Hepatocyte (in vitro differentiated cells): ENCODE measurements around the gene DCAF11. TPM values are rescaled to one million over a fixed set of nuclear protein-coding genes. Genes with fewer than 3 reads are reported as not detected.

Experiments used
- DNase-seq: peaks from one replicate; pipeline ENCODE4 v3.0.0-alpha.2; 2016; ENCODE audit warnings: low spot score
- H2AFZ ChIP-seq: fragments of 200-600 bp; sonication (generic); 2 replicates; pipeline ENCODE4 v1.6.0; 2016; ENCODE audit warnings: antibody characterized with exemption, mild to moderate bottlenecking
- H3K27ac ChIP-seq: fragments of 200-600 bp; sonication (generic); 2 replicates; pipeline ENCODE4 v1.5.1; 2016; ENCODE audit warnings: mild to moderate bottlenecking
- H3K27me3 ChIP-seq: fragments of 200-600 bp; sonication (generic); 2 replicates; pipeline ENCODE4 v1.6.1; 2016
- H3K36me3 ChIP-seq: fragments of 200-600 bp; sonication (generic); replicated peaks from 2 replicates; pipeline ENCODE4 v1.5.1; 2016; ENCODE audit warnings: low read depth; ENCODE audit not compliant: insufficient read depth
- H3K4me1 ChIP-seq: fragments of 200-600 bp; sonication (generic); 2 replicates; pipeline ENCODE4 v1.5.1; 2016; ENCODE audit warnings: mild to moderate bottlenecking, moderate library complexity; ENCODE audit not compliant: insufficient read depth
- H3K4me2 ChIP-seq: fragments of 200-600 bp; sonication (generic); 2 replicates; pipeline ENCODE4 v1.6.0; 2016
- H3K4me3 ChIP-seq: fragments of 200-600 bp; sonication (generic); 2 replicates; pipeline ENCODE4 v1.5.1; 2016; ENCODE audit warnings: mild to moderate bottlenecking
- H3K79me2 ChIP-seq: fragments of 200-600 bp; sonication (generic); 2 replicates; pipeline ENCODE4 v1.6.0; 2017; ENCODE audit warnings: mild to moderate bottlenecking
- H3K9me2 ChIP-seq: fragments of 200-600 bp; sonication (generic); replicated peaks from 2 replicates; pipeline ENCODE4 v1.6.0; 2017; ENCODE audit warnings: mild to moderate bottlenecking; ENCODE audit not compliant: insufficient read depth
- H3K9me3 ChIP-seq: fragments of 200-600 bp; sonication (generic); 2 replicates; pipeline ENCODE4 v1.5.1; 2016; ENCODE audit warnings: low read depth, mild to moderate bottlenecking
- H4K20me1 ChIP-seq: fragments of 200-600 bp; sonication (generic); 2 replicates; pipeline ENCODE4 v1.6.0; 2016; ENCODE audit warnings: mild to moderate bottlenecking; ENCODE audit not compliant: insufficient read depth, poor library complexity, severe bottlenecking
- EZH2 ChIP-seq: fragments of 200-600 bp; sonication (generic); IDR thresholded peaks from 2 replicates; pipeline ENCODE4 v1.6.1; 2016; ENCODE audit warnings: antibody characterized with exemption, mild to moderate bottlenecking, borderline replicate concordance
- EZH2phosphoT487 ChIP-seq: fragments of 200-600 bp; sonication (generic); IDR thresholded peaks from one replicate; pipeline ENCODE4 v1.6.1; 2018; ENCODE audit warnings: antibody characterized with exemption, mild to moderate bottlenecking, low read depth, moderate library complexity; ENCODE audit not compliant: unreplicated experiment, severe bottlenecking
- WGBS: methylation state at CpG from one replicate; pipeline ENCODE4 v1.1.6; 2016; ENCODE audit warnings: low lambda C conversion rate; ENCODE audit errors: missing lambda C conversion rate; 5-methylcytosine and 5-hydroxymethylcytosine counted together
- polyA plus RNA-seq: library from polyadenylated mRNA; unstranded; fragments of >200 nt; fragmentation: Nextera tagmentation; extraction: Ambion mirVana; gene quantifications from 2 replicates; pipeline ENCODE4 v1.2.1, GENCODE V29; 2016
- total RNA-seq: library from RNA; depleted of rRNA; stranded (reverse); fragments of >200 nt; gene quantifications from 2 replicates; pipeline ENCODE4 v1.2.3, GENCODE V29; 2014
- TF ChIP-seq, protein P1 (sequence below): fragments of 200-600 bp; sonication (generic); IDR thresholded peaks from 2 replicates; pipeline ENCODE4 v1.5.1; 2016; ENCODE audit warnings: antibody characterized with exemption, mild to moderate bottlenecking; ENCODE audit not compliant: poor library complexity

DCAF11 gene
- total and polyA plus RNA-seq, 2 experiments from 2014 or later, result 55.6 to 78.9 TPM

DNA sequence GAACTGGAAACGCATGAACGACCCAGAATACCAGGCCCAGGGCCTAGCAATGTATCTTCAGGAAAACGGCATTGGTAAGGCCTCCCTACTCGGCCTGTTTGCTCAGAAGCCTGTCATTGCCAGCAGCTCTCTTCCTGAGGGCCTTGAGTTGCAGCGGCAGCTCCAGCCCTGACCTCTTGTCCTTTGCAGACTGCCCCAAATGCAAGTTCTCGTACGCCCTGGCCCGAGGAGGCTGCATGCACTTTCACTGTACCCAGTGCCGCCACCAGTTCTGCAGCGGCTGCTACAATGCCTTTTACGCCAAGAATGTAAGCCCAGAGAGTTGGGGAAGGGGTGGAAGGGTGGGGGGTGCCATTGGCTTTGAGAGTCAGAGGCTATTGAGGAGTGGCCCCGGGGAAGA, 42.8 kb downstream of the DCAF11 start:
- Histone ChIP-seq H3K4me2 (no peak overlapping the region), H4K20me1 (no peaks in the 10 kb centered on the region), H3K36me3 (no peaks in the 10 kb centered on the region), H3K4me3 (no peak overlapping the region), H3K9me2 (no peaks in the 10 kb centered on the region), H3K9me3 (no peaks in the 10 kb centered on the region), H3K79me2 (peaks cover 11% of the 10 kb centered on the region), H3K27ac (no peak overlapping the region), H3K27me3 (no peaks in the 10 kb centered on the region), H2AFZ (no peak overlapping the region), H3K4me1 (peaks cover 16% of the 10 kb centered on the region)
- TF ChIP-seq, protein P1, sequence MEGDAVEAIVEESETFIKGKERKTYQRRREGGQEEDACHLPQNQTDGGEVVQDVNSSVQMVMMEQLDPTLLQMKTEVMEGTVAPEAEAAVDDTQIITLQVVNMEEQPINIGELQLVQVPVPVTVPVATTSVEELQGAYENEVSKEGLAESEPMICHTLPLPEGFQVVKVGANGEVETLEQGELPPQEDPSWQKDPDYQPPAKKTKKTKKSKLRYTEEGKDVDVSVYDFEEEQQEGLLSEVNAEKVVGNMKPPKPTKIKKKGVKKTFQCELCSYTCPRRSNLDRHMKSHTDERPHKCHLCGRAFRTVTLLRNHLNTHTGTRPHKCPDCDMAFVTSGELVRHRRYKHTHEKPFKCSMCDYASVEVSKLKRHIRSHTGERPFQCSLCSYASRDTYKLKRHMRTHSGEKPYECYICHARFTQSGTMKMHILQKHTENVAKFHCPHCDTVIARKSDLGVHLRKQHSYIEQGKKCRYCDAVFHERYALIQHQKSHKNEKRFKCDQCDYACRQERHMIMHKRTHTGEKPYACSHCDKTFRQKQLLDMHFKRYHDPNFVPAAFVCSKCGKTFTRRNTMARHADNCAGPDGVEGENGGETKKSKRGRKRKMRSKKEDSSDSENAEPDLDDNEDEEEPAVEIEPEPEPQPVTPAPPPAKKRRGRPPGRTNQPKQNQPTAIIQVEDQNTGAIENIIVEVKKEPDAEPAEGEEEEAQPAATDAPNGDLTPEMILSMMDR, result no peak
- TF ChIP-seq EZH2, result no peak
- TF ChIP-seq EZH2phosphoT487, result no peak
- no peak for DNase-seq
- WGBS, result 93% methylated on average over 12 of the region's 12 CpGs

DNA sequence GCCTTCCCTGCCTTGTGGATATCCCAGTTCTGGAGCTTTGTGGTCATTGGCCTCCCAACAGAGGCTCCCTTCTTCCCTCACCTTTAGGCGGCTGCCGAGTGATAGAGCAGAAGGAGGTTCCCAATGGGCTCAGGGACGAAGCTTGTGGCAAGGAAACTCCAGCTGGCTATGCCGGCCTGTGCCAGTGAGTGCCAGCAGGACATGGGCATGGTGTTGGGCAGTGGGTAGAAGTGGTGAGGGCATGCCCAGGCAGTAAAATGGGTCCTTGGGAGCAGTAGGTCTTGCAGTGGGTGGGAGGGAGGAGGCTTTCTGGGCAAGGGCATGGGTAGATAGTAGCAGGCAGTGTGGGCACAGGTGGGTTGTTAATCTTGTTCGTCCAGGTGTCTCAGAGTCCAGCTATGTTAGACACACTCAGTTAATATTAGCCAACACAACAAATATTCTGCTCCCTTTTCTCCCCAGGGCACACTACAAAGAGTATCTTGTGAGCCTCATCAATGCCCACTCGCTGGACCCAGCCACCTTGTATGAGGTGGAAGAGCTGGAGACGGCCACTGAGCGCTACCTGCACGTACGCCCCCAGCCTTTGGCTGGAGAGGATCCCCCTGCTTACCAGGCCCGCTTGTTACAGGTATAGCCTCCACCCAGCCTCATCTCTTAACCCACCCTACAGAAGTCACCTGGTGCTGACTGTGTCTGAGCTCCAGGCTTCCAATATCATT, 45.4 kb downstream of the DCAF11 start:
- Histone ChIP-seq H3K36me3 (no peaks in the 10 kb centered on the region), H3K79me2 (peaks cover 25% of the 10 kb centered on the region), H3K9me3 (no peaks in the 10 kb centered on the region), H3K4me2 (no peak overlapping the region), H4K20me1 (peaks cover 5% of the 10 kb centered on the region), H3K27me3 (no peaks in the 10 kb centered on the region), H2AFZ (no peak overlapping the region), H3K4me3 (no peak overlapping the region), H3K4me1 (peaks cover 16% of the 10 kb centered on the region), H3K27ac (peak overlapping the region; percentile 75), H3K9me2 (no peaks in the 10 kb centered on the region)
- WGBS, result 95% methylated on average over 11 of the region's 11 CpGs
- no peak for DNase-seq
- TF ChIP-seq EZH2phosphoT487, result no peak
- TF ChIP-seq EZH2, result no peak
- TF ChIP-seq, protein P1, result no peak

DNA sequence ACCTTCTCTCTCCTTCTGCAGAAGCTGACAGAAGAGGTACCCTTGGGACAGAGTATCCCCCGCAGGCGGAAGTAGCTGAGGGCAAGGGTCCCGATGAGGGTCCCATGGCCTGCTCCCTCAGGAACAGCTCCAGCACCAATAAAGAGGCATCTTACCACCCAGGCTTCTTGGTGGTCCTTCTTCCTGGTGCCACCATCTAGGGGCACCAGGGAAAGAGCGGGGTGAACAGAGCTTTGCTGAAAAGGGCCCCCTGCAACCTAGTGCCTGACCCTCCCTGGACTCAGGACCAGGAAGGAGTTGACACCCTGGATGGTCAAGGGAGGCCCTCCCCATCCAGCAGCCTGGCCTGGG, 45.9 kb downstream of the DCAF11 start:
- Histone ChIP-seq H3K36me3 (no peaks in the 10 kb centered on the region), H2AFZ (no peak overlapping the region), H3K4me1 (peaks cover 16% of the 10 kb centered on the region), H3K27me3 (no peaks in the 10 kb centered on the region), H3K4me3 (no peak overlapping the region), H3K27ac (peak overlapping the region; percentile 75), H3K79me2 (peaks cover 25% of the 10 kb centered on the region), H3K4me2 (no peak overlapping the region), H4K20me1 (peaks cover 5% of the 10 kb centered on the region), H3K9me3 (no peaks in the 10 kb centered on the region), H3K9me2 (no peaks in the 10 kb centered on the region)
- 89% methylated on average over 4 of the region's 4 CpGs for WGBS
- no peak for DNase-seq
- no peak for TF ChIP-seq EZH2phosphoT487
- TF ChIP-seq, protein P1, result no peak
- TF ChIP-seq EZH2, result no peak
